GM21529 (cell line): ENCODE data around the gene XAB2.

ENCODE experiments used
- ATAC-seq: cut with Tn5 transposase; IDR thresholded peaks from one replicate; pipeline ENCODE4 v1.9.1; 2021; ENCODE audit not compliant: unreplicated experiment

XAB2 gene

DNA sequence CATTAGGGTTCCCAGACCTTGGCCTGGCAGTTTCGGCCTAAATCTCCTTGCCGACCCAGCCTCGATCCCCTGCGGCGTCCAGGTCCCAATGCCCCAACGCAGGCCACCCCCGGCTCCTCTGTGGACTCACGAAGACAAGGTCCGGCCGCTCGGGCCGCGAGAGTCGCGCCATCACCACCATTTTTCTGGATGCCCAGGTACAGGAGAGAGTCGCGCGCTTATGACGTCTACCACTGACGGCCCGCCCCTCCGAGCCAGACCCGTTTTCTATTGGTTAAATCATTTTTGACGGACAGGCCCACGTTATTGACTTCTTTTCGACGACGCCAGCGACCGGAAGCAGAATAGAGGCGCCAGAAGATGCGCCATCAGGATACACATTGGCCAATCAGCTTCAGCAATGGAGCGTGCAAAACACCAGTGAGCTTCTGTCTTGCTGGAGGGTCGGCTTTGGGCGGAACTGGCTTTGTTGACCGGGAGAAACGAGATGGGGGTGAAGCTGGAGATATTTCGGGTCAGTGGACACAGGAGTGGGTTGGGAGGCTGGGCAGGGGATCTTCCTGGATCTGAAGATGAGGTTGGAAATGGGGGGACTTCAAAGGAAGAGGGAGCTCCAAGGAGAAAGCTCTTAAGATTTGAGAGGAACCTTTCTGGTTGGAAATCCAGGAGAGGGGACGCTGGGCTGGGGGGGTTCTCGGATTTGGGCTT, at the start of gene XAB2, which contains the start of gene PET100:
XAB2 (minus strand) TSS at position 199 of the 708 bp plus-strand sequence; CDS start at position 181, 18 bp downstream.
PET100 (plus strand) TSS at position 447 of the 708 bp plus-strand sequence; CDS start at position 488, 41 bp downstream.
- peak; percentile 91 for ATAC-seq

DNA sequence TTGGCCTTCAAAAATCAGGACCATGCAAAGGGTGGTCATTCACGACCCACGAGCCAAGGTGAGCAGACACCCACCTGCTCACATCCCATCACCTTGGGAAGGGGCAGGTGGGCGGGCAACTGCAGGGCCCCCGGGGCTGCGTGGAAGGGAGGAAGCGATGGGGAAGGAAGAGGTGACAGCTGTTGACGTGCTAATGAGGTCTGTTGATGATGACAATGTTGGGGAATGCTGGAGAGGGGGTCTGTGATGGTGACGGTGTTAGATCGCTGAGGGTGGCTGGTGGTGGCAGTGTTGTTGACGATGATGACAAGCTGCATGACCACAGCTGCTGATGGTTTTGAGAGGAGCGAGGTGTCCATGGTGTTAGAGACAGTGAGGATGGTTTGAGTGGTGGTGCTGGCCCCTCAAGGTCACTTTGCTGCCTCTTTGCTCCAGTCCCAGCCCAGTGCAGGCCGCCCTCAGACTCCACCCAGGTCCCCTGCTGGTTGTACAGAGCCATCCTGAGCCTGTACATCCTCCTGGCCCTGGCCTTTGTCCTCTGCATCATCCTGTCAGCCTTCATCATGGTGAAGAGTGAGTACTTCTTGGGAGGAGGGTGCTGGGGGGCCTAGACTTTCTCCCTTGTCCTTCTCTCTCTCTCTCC, 48.4 kb upstream of the XAB2 start:
- no peak for ATAC-seq

DNA sequence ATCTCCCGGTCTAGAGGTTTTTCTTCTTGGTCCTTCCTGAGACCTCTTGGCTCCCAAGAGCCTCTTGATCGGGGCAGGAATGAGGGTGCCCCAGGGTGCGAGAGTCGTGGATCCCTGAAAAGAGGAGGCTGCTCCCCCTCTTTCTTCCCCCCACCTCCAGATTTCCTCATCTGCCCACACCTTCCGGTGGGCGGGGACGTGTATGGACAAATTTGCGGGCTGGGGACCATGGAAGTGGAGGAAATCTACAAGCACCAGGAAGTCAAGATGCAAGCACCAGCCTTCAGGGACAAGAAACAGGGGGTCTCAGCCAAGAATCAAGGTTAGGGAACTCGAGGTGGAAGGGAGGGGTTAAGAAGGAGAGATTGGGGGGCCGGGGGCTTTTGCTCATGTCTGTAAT, 47.5 kb upstream of the XAB2 start, which contains the start of gene MCEMP1:
MCEMP1 (plus strand) TSS at position 237 of the 400 bp plus-strand sequence; CDS start at position 268, 31 bp downstream.
- no peak for ATAC-seq

DNA sequence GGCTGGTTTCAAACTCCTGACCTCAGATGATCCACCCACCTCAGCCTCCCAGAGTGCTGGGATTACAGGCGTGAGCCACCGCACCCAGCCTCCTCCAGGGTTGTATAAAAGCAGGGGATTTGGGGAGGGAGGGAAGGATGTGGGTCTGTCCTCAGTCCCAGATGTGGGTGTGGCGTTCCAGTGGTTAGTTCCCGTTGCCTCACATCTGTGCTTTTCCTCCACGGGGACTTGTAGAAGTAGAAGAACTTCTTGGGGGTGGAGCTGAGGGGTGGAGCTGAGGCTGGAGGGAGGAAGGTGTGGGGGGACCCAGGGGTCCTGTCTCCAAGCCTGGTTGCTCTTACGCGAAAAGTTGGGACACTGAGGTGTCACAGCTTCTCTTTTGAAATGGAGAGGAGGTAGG, 47.0 kb upstream of the XAB2 start:
- ATAC-seq: no peak

DNA sequence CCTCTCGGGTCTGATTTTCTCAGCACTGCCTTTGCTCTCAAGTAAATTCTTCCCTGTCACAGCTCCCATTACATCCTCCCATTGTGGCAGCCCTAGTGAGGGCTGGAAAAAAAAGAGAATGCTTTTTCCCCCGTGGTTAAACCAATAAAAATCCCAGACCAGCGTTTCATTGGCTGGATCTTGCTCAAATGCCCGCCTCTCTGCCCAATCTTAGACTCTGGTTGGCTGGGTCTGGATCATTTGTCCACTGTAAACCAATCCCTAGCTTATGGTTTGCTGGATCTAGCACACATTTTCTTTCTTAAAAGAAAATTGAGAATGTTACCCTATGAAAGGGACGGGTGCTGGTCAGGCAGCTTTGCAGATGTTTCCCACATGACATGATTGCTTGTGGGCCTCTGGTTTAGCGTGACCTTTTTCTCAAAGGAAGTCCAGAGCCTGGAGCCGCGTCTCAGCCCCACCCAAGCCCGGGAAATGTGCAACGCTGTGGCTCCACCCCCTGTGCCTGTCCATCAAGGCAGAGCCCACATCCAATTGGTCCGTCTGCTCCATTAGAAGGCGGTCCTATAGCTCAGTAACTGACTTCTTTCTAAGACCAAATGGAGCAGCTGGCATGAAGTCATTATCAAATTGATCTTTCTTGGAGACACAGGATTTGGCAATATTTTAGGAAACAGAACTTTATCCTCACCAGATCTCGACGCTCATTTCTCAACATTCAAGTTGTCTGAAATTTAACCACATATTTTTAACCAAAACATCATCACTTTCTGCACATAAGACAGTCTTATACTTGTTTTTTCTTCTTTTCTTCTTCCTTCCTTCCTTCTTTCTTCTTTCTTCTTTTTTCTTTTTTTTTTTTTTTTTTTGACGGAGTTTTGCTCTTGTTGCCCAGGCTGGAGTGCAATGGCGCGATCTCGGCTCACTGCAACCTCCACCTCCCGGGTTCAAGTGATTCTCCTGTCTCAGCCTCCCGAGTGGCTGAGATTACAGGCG, 45.0 kb upstream of the XAB2 start:
- ATAC-seq: no peak

DNA sequence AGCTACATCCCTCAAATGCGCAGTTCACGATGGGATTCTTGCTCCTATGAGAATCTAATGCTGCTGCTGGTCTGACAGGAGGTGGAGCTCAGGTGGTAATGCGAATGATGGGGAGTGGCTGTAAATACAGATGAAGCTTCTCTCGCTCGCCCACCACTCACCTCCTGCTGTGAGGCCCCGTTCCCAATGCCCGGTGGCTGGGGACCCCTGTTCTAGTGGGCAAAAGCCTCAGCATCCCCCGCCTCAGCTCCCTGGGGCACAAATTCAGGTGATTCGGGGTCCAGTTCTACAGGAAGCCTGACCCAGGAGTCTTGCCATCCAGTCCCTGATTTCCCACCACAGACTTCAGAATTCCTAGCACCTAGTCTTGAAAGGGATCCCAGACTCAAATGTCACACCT, 43.2 kb upstream of the XAB2 start:
- ATAC-seq: no peak

DNA sequence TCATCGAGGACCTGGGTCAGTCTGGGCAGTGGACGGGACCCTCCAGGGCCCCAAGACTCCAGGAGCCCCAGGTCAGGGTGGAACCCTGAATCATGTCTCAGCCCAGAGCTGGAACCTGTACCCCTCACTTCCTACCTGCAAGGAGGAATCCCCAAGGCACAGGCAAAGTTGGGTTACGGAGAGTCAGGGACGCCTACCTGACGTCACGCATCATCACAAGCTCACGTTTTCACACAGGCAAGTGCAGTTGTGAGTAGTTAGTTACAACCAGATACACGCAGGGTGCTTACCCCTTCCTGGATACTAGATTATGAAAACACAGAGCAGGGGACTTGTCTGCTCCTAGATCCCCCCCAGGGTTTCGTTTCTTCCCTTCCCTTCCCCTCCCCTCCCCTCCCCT, 41.4 kb upstream of the XAB2 start:
- ATAC-seq: no peak

DNA sequence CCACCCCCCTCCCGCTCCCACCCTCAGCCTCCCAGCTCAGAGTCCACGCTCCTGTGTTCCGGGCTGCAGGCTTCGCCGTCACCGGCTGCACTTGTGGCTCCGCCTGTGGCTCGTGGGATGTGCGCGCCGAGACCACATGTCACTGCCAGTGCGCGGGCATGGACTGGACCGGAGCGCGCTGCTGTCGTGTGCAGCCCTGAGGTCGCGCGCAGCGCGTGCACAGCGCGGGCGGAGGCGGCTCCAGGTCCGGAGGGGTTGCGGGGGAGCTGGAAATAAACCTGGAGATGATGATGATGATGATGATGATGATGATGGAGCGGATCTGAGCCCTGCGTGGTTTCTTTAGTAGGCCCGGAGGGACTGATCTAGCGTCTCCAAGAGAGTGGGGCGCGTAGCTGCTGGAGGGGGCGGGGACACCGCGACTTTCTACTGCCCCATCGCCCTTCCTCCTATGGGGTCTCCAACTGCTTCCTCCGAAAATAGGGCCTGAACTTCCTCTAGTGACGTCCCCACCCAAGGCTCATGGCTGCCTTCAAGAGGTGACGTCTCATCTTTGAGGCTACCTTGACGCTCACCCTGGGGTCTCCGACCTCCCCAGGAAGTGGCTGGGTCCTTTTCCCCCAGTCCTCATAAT, 40.9 kb upstream of the XAB2 start:
- no peak for ATAC-seq

DNA sequence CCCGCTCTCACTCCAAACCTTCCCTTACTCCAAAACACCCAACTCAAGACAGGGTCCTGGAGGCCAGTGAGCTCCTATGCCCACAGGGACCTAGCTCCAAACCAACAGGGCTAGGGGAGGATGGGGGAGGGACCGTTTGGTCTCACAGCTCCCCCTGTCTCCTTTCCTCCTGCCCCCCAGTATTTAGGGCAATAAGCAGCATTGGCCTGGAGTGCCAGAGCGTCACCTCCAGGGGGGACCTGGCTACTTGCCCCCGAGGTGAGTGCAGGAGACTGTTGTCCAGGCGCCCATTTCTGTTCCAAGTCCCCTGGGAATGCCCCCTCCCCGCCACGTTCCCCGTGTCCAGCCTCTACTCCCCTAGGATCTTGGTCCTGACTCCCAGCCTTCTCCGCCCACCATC, 40.3 kb upstream of the XAB2 start:
- no peak for ATAC-seq

DNA sequence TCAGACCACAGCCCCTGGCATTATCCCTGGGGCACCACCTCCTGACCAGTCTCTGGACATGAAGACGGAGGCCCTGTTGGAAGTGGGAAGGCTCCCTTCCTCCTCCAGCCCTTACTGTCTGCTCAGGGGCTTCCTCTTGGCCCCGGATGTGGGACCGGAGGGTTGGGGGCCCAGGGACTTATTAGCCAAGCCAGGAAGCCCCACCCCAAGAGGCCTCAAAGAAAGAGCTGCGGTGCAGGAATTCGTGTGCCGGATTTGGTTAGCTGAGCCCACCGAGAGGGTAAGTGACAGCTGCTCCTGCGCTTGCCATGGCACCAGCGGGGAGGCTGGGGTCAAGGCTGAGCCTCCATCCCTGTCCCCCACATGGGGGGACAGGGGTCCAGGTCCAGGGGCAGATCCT, 39.5 kb upstream of the XAB2 start, which contains the start of gene RETN:
RETN (plus strand) TSS at position 208 of the 400 bp plus-strand sequence. CDS start 278 bp downstream, outside the sequence.
- ATAC-seq: no peak

DNA sequence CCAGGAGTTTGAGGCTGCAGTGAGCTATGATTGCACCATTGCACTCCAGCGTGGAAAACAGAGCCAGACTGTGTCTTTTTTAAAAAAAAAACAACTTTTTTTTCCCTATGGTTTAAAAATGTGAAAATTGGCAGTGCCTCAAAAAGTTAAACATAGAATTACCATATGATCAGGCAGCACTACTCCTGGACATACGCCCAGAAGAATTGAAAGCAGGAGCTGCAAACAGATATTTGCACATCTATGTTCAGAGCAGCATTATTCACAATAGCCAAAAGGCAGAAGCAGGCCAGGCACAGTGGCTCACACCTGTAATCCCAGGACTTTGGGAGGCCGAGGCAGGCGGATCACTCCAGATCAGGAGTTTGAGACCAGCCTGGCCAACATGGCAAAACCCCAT, 35.7 kb upstream of the XAB2 start:
- no peak for ATAC-seq

DNA sequence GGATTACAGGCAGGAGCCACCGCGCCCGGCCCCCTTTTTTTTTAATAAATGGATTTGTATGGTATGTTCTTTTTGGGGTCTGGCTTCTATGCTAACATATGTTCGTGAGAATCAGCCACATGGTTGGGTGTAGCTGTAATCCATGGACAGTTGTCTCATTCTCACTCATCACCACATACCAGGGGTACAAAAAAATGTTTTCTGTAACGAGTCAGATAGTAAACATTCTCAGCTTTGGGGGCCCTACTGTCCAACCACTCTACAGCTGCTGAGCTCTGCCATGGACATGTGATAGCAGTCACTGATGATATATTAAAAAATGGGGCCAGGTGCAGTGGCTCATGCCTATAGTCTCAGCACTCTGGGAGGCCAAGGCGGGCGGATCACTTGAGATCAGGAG, 34.4 kb upstream of the XAB2 start:
- ATAC-seq: no peak

DNA sequence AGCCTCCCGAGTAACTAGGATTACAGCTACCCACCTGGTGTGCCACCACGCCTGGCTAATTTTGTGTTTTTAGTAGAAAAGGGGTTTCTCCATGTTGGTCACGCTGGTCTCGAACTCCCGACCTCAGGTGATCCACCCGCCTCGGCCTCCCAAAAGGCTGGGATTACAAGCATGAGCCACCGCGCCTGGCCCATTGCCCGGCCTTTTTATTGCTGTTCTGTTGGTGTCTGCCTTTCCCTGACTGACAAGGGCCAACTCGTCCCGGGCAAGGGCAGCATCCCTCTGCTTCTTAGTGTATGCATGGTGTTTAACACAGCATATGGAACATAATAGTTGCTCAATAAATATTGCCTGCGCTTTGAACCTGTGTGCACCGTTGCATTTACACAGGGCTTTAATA, 33.3 kb upstream of the XAB2 start:
- ATAC-seq: no peak

DNA sequence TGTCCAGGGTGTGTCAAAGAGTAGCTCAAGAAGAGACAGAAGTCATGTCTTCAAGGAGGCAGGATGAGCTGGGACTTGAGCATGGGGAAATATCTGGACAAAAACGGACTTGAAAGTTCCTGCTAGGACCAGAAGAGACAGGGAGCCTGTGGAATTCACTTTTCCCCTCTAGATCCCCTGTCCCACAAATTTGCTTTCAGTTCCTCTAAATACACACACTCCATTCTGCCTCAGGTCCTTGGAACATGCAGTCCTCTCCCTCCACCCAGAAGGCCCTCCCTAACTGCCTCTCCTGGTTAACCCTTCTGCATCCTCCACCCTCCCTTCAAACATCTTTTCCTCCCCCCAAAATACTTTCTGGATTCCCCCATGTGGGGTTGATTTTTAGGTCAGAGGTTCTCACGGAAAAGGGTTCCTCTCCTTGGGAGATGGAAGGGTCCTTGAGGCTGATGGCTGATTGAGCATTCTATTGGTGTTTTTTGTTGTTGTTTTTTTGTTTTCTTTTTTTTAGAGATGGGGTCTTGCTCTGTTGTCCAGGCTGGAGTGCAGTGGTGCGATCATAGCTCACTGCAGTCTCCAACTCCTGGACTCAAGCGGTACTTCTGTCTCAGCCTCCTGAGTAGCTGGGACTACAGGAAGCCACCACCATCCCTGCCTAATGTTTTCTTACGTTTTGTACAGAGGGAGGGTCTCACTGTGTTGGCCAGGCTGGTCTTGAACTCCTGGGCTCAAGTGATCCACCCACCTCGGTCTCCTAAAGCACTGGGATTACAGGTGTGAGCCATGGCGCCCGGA, 32.6 kb upstream of the XAB2 start:
- no peak for ATAC-seq

DNA sequence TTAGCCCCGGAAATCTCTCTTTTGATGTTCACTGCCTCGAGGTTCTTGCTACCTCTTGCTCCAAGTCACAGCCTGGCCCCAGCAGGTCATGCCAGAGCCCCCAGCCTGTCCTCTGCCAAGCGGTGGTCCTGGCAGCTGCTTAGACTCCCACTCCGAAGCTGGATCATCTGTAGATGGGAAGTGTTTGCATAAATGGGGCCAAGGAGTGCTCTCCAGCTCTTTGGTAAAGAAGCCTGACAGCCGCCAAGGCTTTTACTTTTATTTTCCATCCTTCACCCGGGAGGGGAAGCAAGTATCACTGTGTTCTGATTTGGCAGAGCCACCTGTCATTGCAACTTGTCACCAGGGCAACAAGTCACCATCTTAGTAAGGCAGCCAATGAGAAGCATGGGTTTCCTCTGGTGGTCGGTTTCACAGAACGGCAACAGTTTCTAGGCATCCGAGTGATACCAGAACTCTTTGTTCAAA, 28.9 kb upstream of the XAB2 start:
- peak; percentile 62 for ATAC-seq

DNA sequence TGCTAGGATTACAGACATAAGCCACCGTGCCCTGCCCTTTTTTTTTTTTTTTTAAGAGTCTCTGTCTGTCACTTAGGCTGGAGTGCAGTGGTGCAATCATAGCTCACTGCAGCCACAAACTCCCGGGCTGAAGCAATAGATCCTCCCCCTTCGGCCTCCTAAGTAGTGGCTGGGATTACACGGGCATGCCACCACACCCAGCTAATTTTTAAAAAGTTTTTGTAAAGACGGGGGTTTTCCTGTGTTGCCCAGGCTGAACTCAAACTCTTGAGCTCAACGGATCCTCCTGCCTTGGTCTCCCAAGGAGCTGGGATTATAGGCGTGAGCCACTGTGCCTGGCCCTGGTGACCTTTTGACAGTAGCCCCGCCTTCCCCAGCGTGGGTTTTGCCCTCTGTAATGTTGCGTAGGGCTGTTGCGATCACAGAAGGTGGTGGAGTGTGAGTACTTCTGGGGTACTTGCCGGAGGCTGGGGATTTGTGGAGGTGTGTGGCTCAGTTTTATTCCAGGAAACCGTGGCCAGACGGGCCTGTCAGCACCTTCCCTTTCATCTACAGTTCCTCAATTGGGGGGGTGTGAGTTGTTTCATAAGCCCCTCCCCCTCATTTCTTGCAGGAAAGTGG, 27.9 kb upstream of the XAB2 start:
- no peak for ATAC-seq

DNA sequence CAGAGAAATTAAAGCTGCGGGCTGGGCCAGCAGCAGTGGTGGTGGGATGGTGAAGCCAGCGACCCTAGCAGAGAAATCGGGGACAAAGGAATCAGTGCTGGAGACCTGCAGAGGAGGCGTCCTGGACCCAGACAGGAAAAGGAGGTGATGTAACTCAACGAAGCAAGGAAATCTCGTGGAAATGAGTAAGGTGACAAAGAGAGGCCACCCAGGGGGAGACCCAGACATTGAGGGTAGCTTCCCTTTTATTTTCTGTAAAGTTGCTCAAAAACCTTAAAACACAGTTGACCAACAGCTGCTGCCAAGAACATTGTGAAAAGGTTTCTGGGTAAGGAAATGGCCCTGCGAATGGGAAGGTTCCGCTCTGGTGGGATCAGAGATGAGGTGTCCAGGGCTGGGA, 26.2 kb upstream of the XAB2 start:
- ATAC-seq: no peak

DNA sequence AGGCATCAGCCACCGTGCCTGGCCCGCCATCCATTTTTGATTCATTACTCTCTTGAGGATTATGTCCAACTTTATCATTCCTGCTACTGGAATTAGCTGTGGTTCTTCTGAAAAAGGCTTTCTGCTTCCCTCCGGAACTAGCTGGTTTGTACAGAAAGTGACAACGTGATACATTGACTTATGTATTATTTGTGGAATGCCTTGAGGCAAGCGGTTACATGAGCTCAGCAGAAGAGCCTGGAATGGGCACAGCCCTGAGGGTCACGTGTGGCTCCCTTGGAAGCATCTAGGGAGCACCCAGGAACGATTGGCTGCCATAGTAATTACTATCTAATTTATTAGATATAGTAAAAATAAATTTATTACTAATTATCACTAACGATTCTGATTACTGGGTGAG, 25.1 kb upstream of the XAB2 start:
- ATAC-seq: no peak

DNA sequence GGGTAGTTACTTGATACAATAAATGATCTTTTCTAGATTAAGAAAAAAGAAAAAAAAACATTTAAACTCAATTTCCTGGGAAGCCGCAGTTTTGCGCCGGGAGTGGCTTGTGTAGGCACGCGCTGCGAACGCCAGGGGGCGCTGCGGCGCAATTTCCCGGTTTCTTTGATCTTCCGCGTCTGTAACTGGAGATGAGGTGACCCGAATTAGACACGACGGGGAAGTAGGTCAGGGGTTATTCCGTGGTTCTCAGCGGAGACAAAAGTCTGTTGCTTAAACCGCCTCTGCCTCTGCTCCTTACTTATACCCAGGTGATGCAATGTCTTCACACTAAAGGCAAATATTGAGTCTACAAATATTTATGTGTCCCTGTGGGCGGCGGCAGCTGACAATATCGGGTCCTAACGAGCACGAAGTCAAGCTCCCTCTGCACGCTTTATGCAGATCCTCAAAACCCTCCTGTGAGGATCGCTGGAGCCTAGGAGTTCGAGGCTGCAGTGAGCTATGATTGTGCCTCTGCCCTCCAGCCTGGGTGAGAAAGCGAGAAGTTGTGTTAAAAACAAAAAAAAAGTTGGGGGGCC, 22.8 kb upstream of the XAB2 start:
- no peak for ATAC-seq
